ENCODE data around the gene VPS29. TPM values are rescaled to one million over a fixed set of nuclear protein-coding genes. Genes with fewer than 3 reads are reported as not detected.

Gene VPS29
- total and polyA plus RNA-seq, 2 experiments from 2014 or later = 61.2 to 206 TPM

DNA sequence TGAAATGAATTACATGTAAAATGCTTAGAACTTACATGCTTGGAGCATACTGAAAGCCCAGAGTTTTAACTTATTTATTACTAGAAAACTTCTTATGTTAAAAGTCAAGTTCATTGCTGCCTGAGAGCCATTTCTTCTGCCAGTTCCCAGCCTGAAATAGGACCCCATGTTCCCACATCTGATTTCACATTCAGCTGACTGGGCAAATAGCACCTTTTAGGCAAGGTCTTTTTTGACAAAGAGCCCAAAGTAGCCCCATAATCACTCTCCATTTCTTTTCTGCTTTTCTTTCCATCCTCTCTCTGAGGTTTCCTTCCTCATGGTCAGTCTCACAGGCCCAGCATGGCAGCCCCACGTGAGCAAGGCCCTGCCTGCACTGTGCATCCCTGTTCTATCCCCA lies 50.6 kb downstream of the VPS29 start:
- no peak overlapping the region for H3K27ac ChIP-seq
- H3F3A ChIP-seq (ENCODE audit: insufficient read depth) = 0 out of 2 replicates have a peak, but pooled peaks cover 10% of the 10 kb centered on the region
- H3K9me2 ChIP-seq (ENCODE audit: insufficient read depth) = no peaks in the 10 kb centered on the region
- H3K4me1 ChIP-seq (ENCODE audit: insufficient read depth) = peaks cover 13% of the 10 kb centered on the region; the same call in 1 of the 2 replicates
- DNase-seq = no peak
- H3K9me3 ChIP-seq (ENCODE audit: low read depth) = no peaks in the 10 kb centered on the region
- no peaks in the 10 kb centered on the region for H3K27me3 ChIP-seq (replicated peaks; ENCODE audit: insufficient read depth)
- H3K4me3 ChIP-seq = no peak overlapping the region
- 0 out of 2 replicates have a peak, but pooled peaks cover 8% of the 10 kb centered on the region for H4K20me1 ChIP-seq (ENCODE audit: insufficient read depth)
- no peak overlapping the region for H3K9ac ChIP-seq
- in situ Hi-C loops (cut with MboI) = no loop called here
- H3K4me2 ChIP-seq (ENCODE audit: unreplicated experiment) = no peak overlapping the region
- TF ChIP-seq EZH2 (IDR thresholded peaks at IDR 0.05; ENCODE audit: insufficient read depth, poor library complexity, severe bottlenecking) (no peak), EZH2phosphoT487 (IDR thresholded peaks at IDR 0.05; ENCODE audit: insufficient read depth, low read depth) (no peak)
- 80 to 91% methylated on average over 1 of the region's 1 CpG for WGBS, 2 experiments (ENCODE audit: low coverage in 1 of 2, low lambda C conversion rate in 2 of 2, missing lambda C conversion rate in 2 of 2)
- peaks cover 39% of the 10 kb centered on the region for H3K79me2 ChIP-seq (ENCODE audit: insufficient read depth)
- peaks cover 6% of the 10 kb centered on the region; the same call in 1 of the 2 replicates for H3K36me3 ChIP-seq (ENCODE audit: low read depth)
- peak overlapping the region; percentile 96; the same call in 1 of the 2 replicates for H2AFZ ChIP-seq

DNA sequence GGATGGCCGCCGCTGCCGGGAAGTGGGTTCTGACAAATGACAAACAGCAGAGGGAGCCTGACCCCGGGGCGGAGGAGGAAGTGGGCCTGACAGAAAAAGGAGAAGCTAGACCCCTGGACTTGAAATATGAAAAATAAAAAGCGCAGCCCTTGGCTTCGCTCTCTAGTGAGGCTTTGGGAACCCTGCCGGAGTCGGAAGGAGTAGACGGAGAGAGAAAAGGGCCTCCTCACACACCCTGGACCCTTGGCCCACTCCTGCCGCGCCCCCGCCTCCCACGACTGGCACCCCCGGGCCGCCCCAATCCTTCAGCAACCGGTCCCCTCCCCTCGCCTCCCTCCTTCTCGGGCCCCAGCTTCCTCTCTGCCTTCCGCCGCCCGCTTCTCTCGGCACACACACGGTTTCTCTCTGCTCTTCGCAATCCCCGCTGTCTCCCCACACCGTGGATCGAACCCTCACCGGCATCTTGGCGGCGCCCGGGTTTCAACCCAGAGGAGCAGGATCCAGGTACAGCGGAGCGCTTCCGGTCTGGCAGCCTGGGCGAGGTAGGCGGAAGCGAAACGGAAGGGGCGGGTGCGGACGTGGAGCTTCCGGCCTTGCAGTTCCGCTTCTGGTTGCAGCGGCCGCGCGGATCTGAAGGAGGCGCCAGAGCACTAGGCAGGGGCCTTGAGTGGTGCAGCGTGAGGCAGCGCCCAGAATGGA lies 52.0 kb downstream of the VPS29 start, which contains the start of gene ARPC3:
ARPC3 (minus strand) TSS at position 539 of the 699 bp plus-strand sequence; CDS start at position 462, 77 bp downstream.
- H3K4me1 ChIP-seq (ENCODE audit: insufficient read depth) = peaks cover 13% of the 10 kb centered on the region; the same call in 1 of the 2 replicates
- peak within 1 kb of the TSS; percentile 90 for H3K4me2 ChIP-seq (ENCODE audit: unreplicated experiment)
- peak within 1 kb of the TSS; percentile 92 for H3K27ac ChIP-seq
- in situ Hi-C loops (cut with MboI) = no loop called here
- 0 out of 2 replicates have a peak, but pooled peaks cover 10% of the 10 kb centered on the region for H3F3A ChIP-seq (ENCODE audit: insufficient read depth)
- peak within 1 kb of the TSS; percentile 97 for H3K4me3 ChIP-seq
- H4K20me1 ChIP-seq (ENCODE audit: insufficient read depth) = 0 out of 2 replicates have a peak, but pooled peaks cover 8% of the 10 kb centered on the region
- H3K9me2 ChIP-seq (ENCODE audit: insufficient read depth) = no peaks in the 10 kb centered on the region
- DNase-seq = peak; percentile 99
- 1 to 2% methylated on average over 36 to 51 of the region's 51 CpGs for WGBS, 2 experiments (ENCODE audit: low coverage in 1 of 2, low lambda C conversion rate in 2 of 2, missing lambda C conversion rate in 2 of 2)
- H3K79me2 ChIP-seq (ENCODE audit: insufficient read depth) = peaks cover 52% of the 10 kb centered on the region
- peak within 1 kb of the TSS; percentile 99 for H3K9ac ChIP-seq
- H3K36me3 ChIP-seq (ENCODE audit: low read depth) = peaks cover 14% of the 10 kb centered on the region
- H3K27me3 ChIP-seq (replicated peaks; ENCODE audit: insufficient read depth) = no peaks in the 10 kb centered on the region
- H2AFZ ChIP-seq = peak within 1 kb of the TSS; percentile 96
- no peak for TF ChIP-seq EZH2phosphoT487 (IDR thresholded peaks at IDR 0.05; ENCODE audit: insufficient read depth, low read depth)
- no peak for TF ChIP-seq EZH2 (IDR thresholded peaks at IDR 0.05; ENCODE audit: insufficient read depth, poor library complexity, severe bottlenecking)
- H3K9me3 ChIP-seq (ENCODE audit: low read depth) = no peaks in the 10 kb centered on the region

- no peak for DNase-seq
- no peak for TF ChIP-seq EZH2phosphoT487 (IDR thresholded peaks at IDR 0.05; ENCODE audit: insufficient read depth, low read depth)
- no peak for TF ChIP-seq EZH2 (IDR thresholded peaks at IDR 0.05; ENCODE audit: insufficient read depth, poor library complexity, severe bottlenecking)
- H3K4me2 ChIP-seq (ENCODE audit: unreplicated experiment) = no peak overlapping the region
- no peaks in the 10 kb centered on the region for H3K27me3 ChIP-seq (replicated peaks; ENCODE audit: insufficient read depth)
- no peak overlapping the region for H2AFZ ChIP-seq
- H3K4me3 ChIP-seq = no peak overlapping the region
- peaks cover 13% of the 10 kb centered on the region; the same call in 1 of the 2 replicates for H3K4me1 ChIP-seq (ENCODE audit: insufficient read depth)
- in situ Hi-C loops (cut with MboI) = no loop called here
- no peak overlapping the region for H3K27ac ChIP-seq
- H3K9me2 ChIP-seq (ENCODE audit: insufficient read depth) = no peaks in the 10 kb centered on the region
- peaks cover 100% of the 10 kb centered on the region for H3K79me2 ChIP-seq (ENCODE audit: insufficient read depth)
- WGBS, 2 experiments (ENCODE audit: low coverage in 1 of 2, low lambda C conversion rate in 2 of 2, missing lambda C conversion rate in 2 of 2) = 96 to 98% methylated on average over 3 of the region's 3 CpGs
- 0 out of 2 replicates have a peak, but pooled peaks cover 8% of the 10 kb centered on the region for H4K20me1 ChIP-seq (ENCODE audit: insufficient read depth)
- peaks cover 11% of the 10 kb centered on the region; the same call in 1 of the 2 replicates for H3F3A ChIP-seq (ENCODE audit: insufficient read depth)
- H3K9ac ChIP-seq = no peak overlapping the region
- H3K9me3 ChIP-seq (ENCODE audit: low read depth) = no peaks in the 10 kb centered on the region
- peaks cover 51% of the 10 kb centered on the region for H3K36me3 ChIP-seq (ENCODE audit: low read depth)
Measured at GRCh38 chr12:110444455-110444854, 57.5 kb downstream of the VPS29 start.

Small RNAs within 50 kb of the gene (small RNA-seq; reads per million reads assigned to genes)
- gene RF00278 (ENCODE audit: low read depth, low replicate concordance) = not detected

Other genes starting within 250 kb of the VPS29 start
- gene ATP2A2, start 220.9 kb downstream of the VPS29 start, total RNA-seq (2014; rRNA removed; shearing (Covaris generic)) = 142 and 148 TPM in 2 replicates
- gene ATP2A2, start 220.9 kb downstream of the VPS29 start, polyA plus RNA-seq (2016; fragmentation: Nextera tagmentation; extraction: Ambion mirVana) = 28.7 and 29.5 TPM in 2 replicates
- 46.5 and 50.2 TPM in 2 replicates for gene ANAPC7, start 98.4 kb downstream of the VPS29 start, total RNA-seq (2014; rRNA removed; shearing (Covaris generic))
- 35.5 and 38.7 TPM in 2 replicates for gene ANAPC7, start 98.4 kb downstream of the VPS29 start, polyA plus RNA-seq (2016; fragmentation: Nextera tagmentation; extraction: Ambion mirVana)
- 552 and 686 TPM in 2 replicates for gene ARPC3, start 51.8 kb downstream of the VPS29 start, total RNA-seq (2014; rRNA removed; shearing (Covaris generic))
- 503 and 511 TPM in 2 replicates for gene ARPC3, start 51.8 kb downstream of the VPS29 start, polyA plus RNA-seq (2016; fragmentation: Nextera tagmentation; extraction: Ambion mirVana)
- gene GPN3, start 33.9 kb downstream of the VPS29 start, total RNA-seq (2014; rRNA removed; shearing (Covaris generic)) = 18.4 and 33.4 TPM in 2 replicates
- 43.5 and 47.4 TPM in 2 replicates for gene GPN3, start 33.9 kb downstream of the VPS29 start, polyA plus RNA-seq (2016; fragmentation: Nextera tagmentation; extraction: Ambion mirVana)
- 11.5 and 18.1 TPM in 2 replicates for gene FAM216A, start 33.3 kb downstream of the VPS29 start, total RNA-seq (2014; rRNA removed; shearing (Covaris generic))
- gene FAM216A, start 33.3 kb downstream of the VPS29 start, polyA plus RNA-seq (2016; fragmentation: Nextera tagmentation; extraction: Ambion mirVana) = 25.2 and 25.8 TPM in 2 replicates
- gene RAD9B, start 220 bp upstream of the VPS29 start, total RNA-seq (2014; rRNA removed; shearing (Covaris generic)) = 0.13 and 0.97 TPM in 2 replicates
- 0.19 and 0.22 TPM in 2 replicates for gene RAD9B, start 220 bp upstream of the VPS29 start, polyA plus RNA-seq (2016; fragmentation: Nextera tagmentation; extraction: Ambion mirVana)
- 3.2 and 3.4 TPM in 2 replicates for gene PPTC7, start 81.2 kb upstream of the VPS29 start, total RNA-seq (2014; rRNA removed; shearing (Covaris generic))
- 2.2 and 2.4 TPM in 2 replicates for gene PPTC7, start 81.2 kb upstream of the VPS29 start, polyA plus RNA-seq (2016; fragmentation: Nextera tagmentation; extraction: Ambion mirVana)
- gene TCTN1, start 112.0 kb upstream of the VPS29 start, total RNA-seq (2014; rRNA removed; shearing (Covaris generic)) = 34.4 and 44.3 TPM in 2 replicates
- 58.1 and 65.2 TPM in 2 replicates for gene TCTN1, start 112.0 kb upstream of the VPS29 start, polyA plus RNA-seq (2016; fragmentation: Nextera tagmentation; extraction: Ambion mirVana)
- gene HVCN1, start 187.0 kb upstream of the VPS29 start, total RNA-seq (2014; rRNA removed; shearing (Covaris generic)) = 4.1 and 7.6 TPM in 2 replicates
- 3.0 and 3.1 TPM in 2 replicates for gene HVCN1, start 187.0 kb upstream of the VPS29 start, polyA plus RNA-seq (2016; fragmentation: Nextera tagmentation; extraction: Ambion mirVana)
- 110 and 116 TPM in 2 replicates for gene PPP1CC, start 240.8 kb upstream of the VPS29 start, total RNA-seq (2014; rRNA removed; shearing (Covaris generic))
- 37.4 and 41.8 TPM in 2 replicates for gene PPP1CC, start 240.8 kb upstream of the VPS29 start, polyA plus RNA-seq (2016; fragmentation: Nextera tagmentation; extraction: Ambion mirVana)